ENCODE results near the gene CASP8AP2.
"Not testable (repeated sequence)": the region's sequence is repeated elsewhere in the genome, so short reads cannot be mapped to it uniquely, and the experiment has no call there.

The CASP8AP2 gene

DNA sequence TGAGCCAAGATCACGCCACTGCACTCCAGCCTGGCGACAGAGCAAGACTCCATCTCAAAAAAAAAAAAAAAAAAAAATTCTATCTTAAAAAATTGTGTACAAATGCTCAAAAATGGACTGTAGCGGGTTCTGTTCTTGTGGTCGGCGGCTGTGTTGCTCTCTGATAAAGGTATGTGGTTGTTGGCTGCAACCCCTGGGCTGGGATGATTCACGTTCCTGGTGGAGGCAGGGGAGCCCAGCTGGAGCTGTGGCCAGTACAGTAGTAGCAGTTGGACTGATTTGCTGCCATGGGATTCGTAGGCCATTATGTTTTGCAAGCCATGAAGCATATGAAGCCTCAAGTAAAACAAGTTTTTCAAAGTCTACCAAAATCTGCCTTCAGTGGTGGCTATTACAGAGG is 32.4 kb upstream of the CASP8AP2 start:
- POLR2A ChIA-PET (ENCODE audit: low non-redundant PET): no interaction called here
- no peak overlapping the region for H3K27ac ChIP-seq
- no peak for DNase-seq (ENCODE audit: low spot score)
- CTCF ChIA-PET: interaction anchor here (0.7 kb wide), 1 partner anchor 81 kb away, joined by 3 read pairs; no protein-coding TSS in a partner anchor
- TF ChIP-seq, protein P1, sequence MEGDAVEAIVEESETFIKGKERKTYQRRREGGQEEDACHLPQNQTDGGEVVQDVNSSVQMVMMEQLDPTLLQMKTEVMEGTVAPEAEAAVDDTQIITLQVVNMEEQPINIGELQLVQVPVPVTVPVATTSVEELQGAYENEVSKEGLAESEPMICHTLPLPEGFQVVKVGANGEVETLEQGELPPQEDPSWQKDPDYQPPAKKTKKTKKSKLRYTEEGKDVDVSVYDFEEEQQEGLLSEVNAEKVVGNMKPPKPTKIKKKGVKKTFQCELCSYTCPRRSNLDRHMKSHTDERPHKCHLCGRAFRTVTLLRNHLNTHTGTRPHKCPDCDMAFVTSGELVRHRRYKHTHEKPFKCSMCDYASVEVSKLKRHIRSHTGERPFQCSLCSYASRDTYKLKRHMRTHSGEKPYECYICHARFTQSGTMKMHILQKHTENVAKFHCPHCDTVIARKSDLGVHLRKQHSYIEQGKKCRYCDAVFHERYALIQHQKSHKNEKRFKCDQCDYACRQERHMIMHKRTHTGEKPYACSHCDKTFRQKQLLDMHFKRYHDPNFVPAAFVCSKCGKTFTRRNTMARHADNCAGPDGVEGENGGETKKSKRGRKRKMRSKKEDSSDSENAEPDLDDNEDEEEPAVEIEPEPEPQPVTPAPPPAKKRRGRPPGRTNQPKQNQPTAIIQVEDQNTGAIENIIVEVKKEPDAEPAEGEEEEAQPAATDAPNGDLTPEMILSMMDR (conservative IDR thresholded peaks at IDR 0.05; ENCODE audit: low read depth): no peak

DNA sequence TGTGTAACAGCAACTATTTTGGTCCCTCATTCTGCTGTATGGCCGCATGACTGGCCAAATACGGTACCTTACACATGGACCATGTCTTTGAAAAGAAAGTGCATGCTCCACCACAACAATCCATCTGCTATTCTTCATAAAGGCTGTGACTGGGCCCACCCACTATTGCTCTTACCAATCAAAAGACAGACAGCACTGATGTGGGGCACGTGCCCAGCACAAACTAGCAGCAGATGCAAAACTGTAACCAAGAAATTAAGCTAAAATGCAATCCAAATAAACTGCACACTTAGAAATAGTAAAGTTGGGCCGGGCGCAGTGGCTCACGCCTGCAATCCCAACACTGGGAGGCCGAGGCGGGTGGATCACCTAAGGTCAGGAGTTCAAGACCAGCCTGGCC is 30.6 kb upstream of the CASP8AP2 start:
- TF ChIP-seq, protein P1 (conservative IDR thresholded peaks at IDR 0.05; ENCODE audit: low read depth): no peak
- ChIA-PET POLR2A (ENCODE audit: low non-redundant PET) (no interaction called here), CTCF (interaction anchor here (1.5 kb wide), 1 partner anchor 12 kb away, joined by 3 read pairs; no protein-coding TSS in a partner anchor)
- H3K27ac ChIP-seq: no peak overlapping the region
- DNase-seq (ENCODE audit: low spot score): no peak

DNA sequence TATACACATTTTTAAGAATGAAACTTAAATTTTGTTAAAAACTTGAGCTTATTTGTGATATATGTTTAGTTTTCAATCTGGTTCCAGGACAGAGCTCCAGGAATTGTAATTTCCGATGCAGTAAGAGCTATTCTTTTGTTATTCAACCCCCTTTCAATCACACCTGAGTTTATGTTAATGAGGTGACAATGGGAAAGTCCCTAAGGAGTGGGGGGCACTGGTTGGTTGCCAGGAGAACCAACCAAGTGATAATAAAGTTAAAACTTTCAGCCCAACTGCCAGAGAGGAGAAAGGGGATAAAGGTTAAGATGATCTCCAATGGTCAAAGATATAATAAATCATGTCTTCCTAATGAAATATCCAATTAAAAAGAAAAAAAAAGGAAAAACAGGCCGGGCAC is 29.9 kb upstream of the CASP8AP2 start:
- no peak for DNase-seq (ENCODE audit: low spot score)
- TF ChIP-seq, protein P1 (conservative IDR thresholded peaks at IDR 0.05; ENCODE audit: low read depth): no peak
- POLR2A ChIA-PET (ENCODE audit: low non-redundant PET): no interaction called here
- no peak overlapping the region for H3K27ac ChIP-seq
- CTCF ChIA-PET: interaction anchor here (1.5 kb wide), 1 partner anchor 12 kb away, joined by 3 read pairs; no protein-coding TSS in a partner anchor

DNA sequence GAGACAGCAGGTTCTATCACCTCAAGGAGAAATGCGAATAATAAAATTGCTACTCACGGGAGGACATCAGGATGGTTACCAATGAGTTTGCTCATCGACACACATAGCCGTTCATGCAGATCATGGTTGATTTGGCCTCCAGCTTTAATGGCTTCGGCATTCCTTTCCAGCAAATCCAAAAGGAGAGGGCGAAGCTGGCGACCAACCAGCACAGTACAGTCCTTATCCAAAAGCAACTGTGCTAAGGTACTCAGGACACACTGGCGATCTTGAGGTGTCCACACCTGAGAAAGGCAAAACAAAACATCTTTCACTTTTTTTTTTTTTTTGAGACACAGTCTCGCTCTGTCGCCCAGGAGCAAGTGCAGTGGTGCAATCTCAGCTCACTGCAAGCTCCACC is 26.4 kb upstream of the CASP8AP2 start:
- POLR2A ChIA-PET (ENCODE audit: low non-redundant PET): interaction anchor here (0.7 kb wide), 1 partner anchor 44 kb away, joined by 5 read pairs; no protein-coding TSS in a partner anchor
- TF ChIP-seq, protein P1 (conservative IDR thresholded peaks at IDR 0.05; ENCODE audit: low read depth): no peak
- CTCF ChIA-PET: no interaction called here
- no peak for DNase-seq (ENCODE audit: low spot score)
- no peak overlapping the region for H3K27ac ChIP-seq

DNA sequence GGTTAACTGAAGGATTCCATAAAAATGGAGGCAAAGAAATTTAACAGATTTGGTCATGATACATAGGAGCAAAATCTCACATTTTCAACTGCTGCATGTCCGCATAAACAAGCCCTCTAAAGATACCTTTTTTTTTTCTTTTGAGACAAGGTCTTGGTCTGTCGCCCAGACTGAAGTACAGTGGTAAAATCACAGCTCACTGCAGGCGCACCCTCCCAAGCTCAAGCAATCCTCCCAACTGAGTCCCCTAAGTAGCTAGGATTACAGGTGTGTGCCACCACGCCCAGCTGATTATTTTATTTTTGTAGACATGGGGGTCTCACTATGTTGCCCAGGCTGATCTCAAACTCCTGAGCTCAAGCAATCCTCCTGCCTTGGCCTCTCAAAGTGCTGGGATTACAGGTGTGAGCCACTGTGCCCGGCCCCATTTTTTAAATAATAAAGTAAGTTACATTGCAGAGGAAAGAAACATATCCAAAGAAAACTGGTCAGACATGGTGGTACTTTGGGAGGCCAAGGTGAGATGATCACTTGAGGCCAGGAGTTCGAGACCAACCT is 23.8 kb upstream of the CASP8AP2 start:
- CTCF ChIA-PET: interaction anchor here (0.6 kb wide), 1 partner anchor 14 kb away, joined by 3 read pairs; the partner anchor contains the start of gene MDN1
- H3K27ac ChIP-seq: no peak overlapping the region
- DNase-seq (ENCODE audit: low spot score): no peak
- TF ChIP-seq, protein P1 (conservative IDR thresholded peaks at IDR 0.05; ENCODE audit: low read depth): no peak
- POLR2A ChIA-PET (ENCODE audit: low non-redundant PET): no interaction called here

DNA sequence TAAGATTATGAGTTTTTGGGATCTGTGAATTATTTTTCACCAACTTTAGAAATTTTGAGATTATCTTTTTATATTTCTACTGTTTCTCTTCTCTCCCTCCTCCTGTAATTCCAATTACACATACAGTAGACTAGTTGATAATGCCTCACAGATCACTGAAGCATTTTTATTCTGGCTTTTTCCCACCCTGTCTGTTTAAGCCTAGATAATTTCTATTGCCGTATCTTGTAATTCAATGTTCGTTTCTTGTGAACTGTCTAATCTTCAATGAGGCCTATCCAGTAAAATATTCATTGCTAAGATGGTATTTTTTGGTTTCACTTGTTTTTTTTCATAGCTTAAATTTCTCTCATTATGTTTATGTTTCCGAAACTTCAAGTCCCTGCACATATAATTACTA is 22.1 kb upstream of the CASP8AP2 start:
- DNase-seq (ENCODE audit: low spot score): no peak
- CTCF ChIA-PET: interaction anchor here (1.4 kb wide), 1 partner anchor 14 kb away, joined by 6 read pairs; no protein-coding TSS in a partner anchor
- H3K27ac ChIP-seq: no peak overlapping the region
- POLR2A ChIA-PET (ENCODE audit: low non-redundant PET): no interaction called here
- TF ChIP-seq, protein P1 (conservative IDR thresholded peaks at IDR 0.05; ENCODE audit: low read depth): no peak

DNA sequence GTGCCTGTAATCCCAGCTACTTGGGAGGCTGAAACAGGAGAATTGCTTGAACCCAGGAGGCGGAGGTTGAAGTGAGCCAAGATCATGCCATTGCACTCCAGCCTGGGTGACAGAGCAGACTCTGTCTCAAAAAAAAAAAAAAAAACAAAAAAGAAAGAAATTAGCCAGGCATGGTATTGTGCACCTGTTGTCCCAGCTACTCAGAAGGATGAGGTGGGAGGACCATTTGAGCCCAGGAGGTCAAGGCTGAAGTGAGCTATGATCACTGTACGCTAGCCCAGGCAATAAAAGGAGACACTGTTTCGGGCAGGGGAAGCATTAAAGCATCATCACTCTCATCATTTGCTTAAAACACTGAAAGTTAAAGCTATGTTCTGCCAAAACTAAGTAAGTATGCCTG is 16.3 kb upstream of the CASP8AP2 start:
- DNase-seq (ENCODE audit: low spot score); CTCF ChIA-PET; H3K27ac ChIP-seq; POLR2A ChIA-PET (ENCODE audit: low non-redundant PET): not testable (repeated sequence)

Measured in RWPE1 (cell line).